ENCODE measurements around the gene LTBP1. TPM values are rescaled to one million over a fixed set of nuclear protein-coding genes. Genes with fewer than 3 reads are reported as not detected.
"Not testable (repeated sequence)": the region's sequence is repeated elsewhere in the genome, so short reads cannot be mapped to it uniquely, and the experiment has no call there.

Gene LTBP1
- total RNA-seq, 1 donor from 2014 or later: 29.7 TPM

DNA sequence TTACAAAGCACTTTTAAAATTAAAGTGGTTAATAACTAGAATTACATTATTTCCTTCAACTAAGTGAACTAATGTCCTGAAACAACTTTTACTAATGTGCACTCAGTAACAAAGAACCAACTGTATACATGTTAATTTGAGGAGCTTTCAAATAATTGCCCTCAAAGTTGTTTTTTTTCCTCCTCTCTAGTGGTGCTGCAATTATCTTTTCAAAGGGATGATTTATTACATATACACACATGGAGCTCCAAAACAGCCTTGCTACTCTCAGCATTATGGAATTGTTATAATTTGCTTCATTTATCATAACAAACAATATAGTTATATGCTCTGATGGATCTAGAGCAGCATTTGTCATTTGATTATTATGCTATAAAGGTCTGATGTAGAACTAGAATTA is 283.4 kb downstream of the LTBP1 start:
- no peaks in the 10 kb centered on the region for H3K36me3 Mint-ChIP-seq (ENCODE audit: low read depth, unreplicated experiment)
- Histone ChIP-seq H3K4me2 (ENCODE audit: low read length) (peak overlapping the region; percentile 54), H3K4me1 (ENCODE audit: insufficient read depth, low read length) (peaks cover 6% of the 10 kb centered on the region), H3K9me3 (ENCODE audit: insufficient read depth, low read depth, low read length) (no peaks in the 10 kb centered on the region), H4K20me1 (ENCODE audit: insufficient read depth, low read length) (no peaks in the 10 kb centered on the region), H3K27me3 (ENCODE audit: insufficient read depth, low read length) (no peaks in the 10 kb centered on the region), H3K9ac (ENCODE audit: low read length) (no peak overlapping the region), H3K79me2 (ENCODE audit: insufficient read depth, low read length) (no peaks in the 10 kb centered on the region), H3K36me3 (ENCODE audit: insufficient read depth, low read length) (peaks cover 2% of the 10 kb centered on the region), H3K4me3 (ENCODE audit: insufficient read depth, low read depth, low read length) (no peak overlapping the region), H2AFZ (ENCODE audit: low read depth, low read length) (no peak overlapping the region), H3K27ac (ENCODE audit: low read depth, low read length) (no peak overlapping the region)
- H3K27me3 Mint-ChIP-seq (ENCODE audit: low read depth, unreplicated experiment): no peaks in the 10 kb centered on the region
- H3K4me3 Mint-ChIP-seq (ENCODE audit: unreplicated experiment): no peak overlapping the region
- no peak overlapping the region for H3K27ac Mint-ChIP-seq (ENCODE audit: unreplicated experiment)
- DNase-seq (ENCODE audit: low read depth) (no peak), FAIRE-seq (no peak)
- TF ChIP-seq, protein P1, sequence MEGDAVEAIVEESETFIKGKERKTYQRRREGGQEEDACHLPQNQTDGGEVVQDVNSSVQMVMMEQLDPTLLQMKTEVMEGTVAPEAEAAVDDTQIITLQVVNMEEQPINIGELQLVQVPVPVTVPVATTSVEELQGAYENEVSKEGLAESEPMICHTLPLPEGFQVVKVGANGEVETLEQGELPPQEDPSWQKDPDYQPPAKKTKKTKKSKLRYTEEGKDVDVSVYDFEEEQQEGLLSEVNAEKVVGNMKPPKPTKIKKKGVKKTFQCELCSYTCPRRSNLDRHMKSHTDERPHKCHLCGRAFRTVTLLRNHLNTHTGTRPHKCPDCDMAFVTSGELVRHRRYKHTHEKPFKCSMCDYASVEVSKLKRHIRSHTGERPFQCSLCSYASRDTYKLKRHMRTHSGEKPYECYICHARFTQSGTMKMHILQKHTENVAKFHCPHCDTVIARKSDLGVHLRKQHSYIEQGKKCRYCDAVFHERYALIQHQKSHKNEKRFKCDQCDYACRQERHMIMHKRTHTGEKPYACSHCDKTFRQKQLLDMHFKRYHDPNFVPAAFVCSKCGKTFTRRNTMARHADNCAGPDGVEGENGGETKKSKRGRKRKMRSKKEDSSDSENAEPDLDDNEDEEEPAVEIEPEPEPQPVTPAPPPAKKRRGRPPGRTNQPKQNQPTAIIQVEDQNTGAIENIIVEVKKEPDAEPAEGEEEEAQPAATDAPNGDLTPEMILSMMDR (IDR thresholded peaks at IDR 0.05; ENCODE audit: insufficient read depth, low read depth, low read length): no peak
- no peak for TF ChIP-seq EZH2 (IDR thresholded peaks at IDR 0.05; ENCODE audit: insufficient read depth, low read length)
- no peaks in the 10 kb centered on the region for H3K4me1 Mint-ChIP-seq (ENCODE audit: low read depth, unreplicated experiment)
- peaks cover 3% of the 10 kb centered on the region for H3K9me3 Mint-ChIP-seq (ENCODE audit: unreplicated experiment)

DNA sequence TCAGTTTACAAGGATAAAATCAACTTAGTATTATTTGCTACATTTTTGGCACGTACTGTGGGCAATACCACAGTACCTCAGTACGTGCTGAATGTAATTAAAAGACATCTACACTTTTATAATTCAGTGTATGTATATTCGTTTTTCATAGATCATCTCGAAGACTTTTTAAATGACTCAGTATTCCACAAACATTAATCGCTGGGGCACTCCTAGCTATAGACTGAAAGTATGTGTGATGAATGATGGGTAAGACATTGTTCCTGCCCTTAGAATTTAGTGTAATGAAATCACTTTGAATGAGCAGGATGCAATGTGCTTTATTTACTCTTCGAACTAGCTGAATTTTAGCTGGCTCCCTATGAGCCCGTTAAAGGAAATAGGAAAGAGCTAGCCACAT is 284.1 kb downstream of the LTBP1 start:
- H3K27me3 Mint-ChIP-seq (ENCODE audit: low read depth, unreplicated experiment): no peaks in the 10 kb centered on the region
- H3K4me1 ChIP-seq (ENCODE audit: insufficient read depth, low read length): peaks cover 6% of the 10 kb centered on the region
- DNase-seq (ENCODE audit: low read depth) (peak; percentile 67), FAIRE-seq (no peak)
- no peaks in the 10 kb centered on the region for H3K27me3 ChIP-seq (ENCODE audit: insufficient read depth, low read length)
- H3K36me3 ChIP-seq (ENCODE audit: insufficient read depth, low read length): no peaks in the 10 kb centered on the region
- H3K27ac ChIP-seq (ENCODE audit: low read depth, low read length): peak overlapping the region; percentile 14
- H3K4me1 Mint-ChIP-seq (ENCODE audit: low read depth, unreplicated experiment): no peaks in the 10 kb centered on the region
- no peak for TF ChIP-seq EZH2 (IDR thresholded peaks at IDR 0.05; ENCODE audit: insufficient read depth, low read length)
- TF ChIP-seq, protein P1 (IDR thresholded peaks at IDR 0.05; ENCODE audit: insufficient read depth, low read depth, low read length): no peak
- H3K36me3 Mint-ChIP-seq (ENCODE audit: low read depth, unreplicated experiment): no peaks in the 10 kb centered on the region
- H2AFZ ChIP-seq (ENCODE audit: low read depth, low read length): no peak overlapping the region
- peak overlapping the region; percentile 7 for H3K27ac Mint-ChIP-seq (ENCODE audit: unreplicated experiment)
- H3K4me2 ChIP-seq (ENCODE audit: low read length): peak overlapping the region; percentile 54
- H3K4me3 Mint-ChIP-seq (ENCODE audit: unreplicated experiment): no peak overlapping the region
- H3K9ac ChIP-seq (ENCODE audit: low read length): peak overlapping the region; percentile 16
- H3K4me3 ChIP-seq (ENCODE audit: insufficient read depth, low read depth, low read length): no peak overlapping the region
- peaks cover 2% of the 10 kb centered on the region for H3K9me3 Mint-ChIP-seq (ENCODE audit: unreplicated experiment)
- H4K20me1 ChIP-seq (ENCODE audit: insufficient read depth, low read length): no peaks in the 10 kb centered on the region
- H3K79me2 ChIP-seq (ENCODE audit: insufficient read depth, low read length): no peaks in the 10 kb centered on the region
- H3K9me3 ChIP-seq (ENCODE audit: insufficient read depth, low read depth, low read length): no peaks in the 10 kb centered on the region

DNA sequence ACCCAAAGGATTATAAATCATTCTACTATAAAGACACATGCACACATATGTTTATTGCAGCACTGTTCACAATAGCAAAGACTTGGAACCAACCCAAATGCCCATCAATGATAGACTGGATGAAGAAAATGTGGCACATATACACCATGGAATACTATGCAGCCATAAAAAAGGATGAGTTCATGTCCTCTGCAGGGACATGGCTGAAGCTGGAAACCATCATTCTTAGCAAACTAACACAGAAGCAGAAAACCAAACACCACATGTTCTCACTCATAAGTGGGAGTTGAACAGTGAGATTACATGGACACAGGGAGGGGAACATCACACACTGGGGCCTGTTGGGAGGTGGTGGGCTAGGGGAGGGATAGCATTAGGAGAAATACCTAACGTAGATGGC is 288.8 kb downstream of the LTBP1 start:
- H3K9ac ChIP-seq (ENCODE audit: low read length); FAIRE-seq; H3K4me3 Mint-ChIP-seq (ENCODE audit: unreplicated experiment); H4K20me1 ChIP-seq (ENCODE audit: insufficient read depth, low read length); H3K27ac Mint-ChIP-seq (ENCODE audit: unreplicated experiment); H3K36me3 ChIP-seq (ENCODE audit: insufficient read depth, low read length); H3K4me1 Mint-ChIP-seq (ENCODE audit: low read depth, unreplicated experiment); H2AFZ ChIP-seq (ENCODE audit: low read depth, low read length); H3K4me2 ChIP-seq (ENCODE audit: low read length); DNase-seq (ENCODE audit: low read depth); H3K27ac ChIP-seq (ENCODE audit: low read depth, low read length); H3K4me3 ChIP-seq (ENCODE audit: insufficient read depth, low read depth, low read length); H3K27me3 Mint-ChIP-seq (ENCODE audit: low read depth, unreplicated experiment); H3K27me3 ChIP-seq (ENCODE audit: insufficient read depth, low read length); H3K9me3 Mint-ChIP-seq (ENCODE audit: unreplicated experiment); H3K9me3 ChIP-seq (ENCODE audit: insufficient read depth, low read depth, low read length); H3K36me3 Mint-ChIP-seq (ENCODE audit: low read depth, unreplicated experiment); H3K79me2 ChIP-seq (ENCODE audit: insufficient read depth, low read length): not testable (repeated sequence)
- peaks cover 23% of the 10 kb centered on the region for H3K4me1 ChIP-seq (ENCODE audit: insufficient read depth, low read length)

Measured in astrocyte (in vitro differentiated cells and primary cell).